A673 (cell line): Measurements from ENCODE around the gene AHCYL2.

ENCODE experiments used
- EZH2 ChIP-seq: fragments of 200-600 bp; sonication (generic); IDR thresholded peaks from 2 replicates; pipeline ENCODE4 v1.6.1; 2017; ENCODE audit warnings: borderline replicate concordance, low read depth, mild to moderate bottlenecking, mixed read lengths, antibody characterized with exemption, low read length; ENCODE audit not compliant: poor library complexity, severe bottlenecking
- TF ChIP-seq, protein P1 (sequence below): fragments of 300-800, 200-600 bp; sonication (generic); conservative IDR thresholded peaks from 2 replicates; pipeline ENCODE4 v1.5.1; 2017; ENCODE audit warnings: low read depth, mild to moderate bottlenecking, antibody characterized with exemption, low read length, moderate library complexity, mixed read lengths

DNA sequence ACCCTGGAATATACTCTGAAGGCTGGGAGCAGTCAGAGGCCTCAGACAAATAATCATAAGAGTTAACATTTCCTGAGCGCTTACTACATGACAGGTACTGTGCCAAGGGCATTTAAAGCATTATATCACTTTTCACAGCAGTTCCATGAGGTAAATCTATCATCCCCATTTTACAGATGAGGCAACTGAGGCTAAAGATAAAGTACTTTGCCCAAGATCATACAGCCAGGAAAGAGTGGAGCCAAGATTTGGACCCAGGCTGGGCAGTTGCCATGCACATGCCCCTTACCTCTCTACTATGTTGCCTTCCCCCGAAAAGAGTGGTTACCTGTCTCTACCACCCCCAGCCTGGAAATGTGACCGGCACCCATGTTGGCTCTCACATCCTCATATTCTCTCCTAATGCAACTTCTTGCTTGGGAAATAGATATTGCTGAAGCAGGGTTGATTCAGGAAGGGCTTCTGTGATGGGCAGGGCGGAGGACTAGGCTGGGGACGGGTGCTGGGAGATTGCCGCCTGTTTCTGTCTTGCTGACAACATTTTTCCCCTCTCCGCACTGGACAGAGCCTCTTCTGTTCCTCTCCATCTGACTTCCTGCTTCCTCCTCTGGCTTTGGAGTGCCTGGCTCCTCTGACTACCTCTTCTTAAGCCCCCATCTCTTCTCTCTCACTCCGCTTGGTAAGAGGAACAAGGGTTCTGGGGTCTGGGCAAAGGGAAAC lies 22.6 kb upstream of the AHCYL2 start:
- TF ChIP-seq, protein P1, sequence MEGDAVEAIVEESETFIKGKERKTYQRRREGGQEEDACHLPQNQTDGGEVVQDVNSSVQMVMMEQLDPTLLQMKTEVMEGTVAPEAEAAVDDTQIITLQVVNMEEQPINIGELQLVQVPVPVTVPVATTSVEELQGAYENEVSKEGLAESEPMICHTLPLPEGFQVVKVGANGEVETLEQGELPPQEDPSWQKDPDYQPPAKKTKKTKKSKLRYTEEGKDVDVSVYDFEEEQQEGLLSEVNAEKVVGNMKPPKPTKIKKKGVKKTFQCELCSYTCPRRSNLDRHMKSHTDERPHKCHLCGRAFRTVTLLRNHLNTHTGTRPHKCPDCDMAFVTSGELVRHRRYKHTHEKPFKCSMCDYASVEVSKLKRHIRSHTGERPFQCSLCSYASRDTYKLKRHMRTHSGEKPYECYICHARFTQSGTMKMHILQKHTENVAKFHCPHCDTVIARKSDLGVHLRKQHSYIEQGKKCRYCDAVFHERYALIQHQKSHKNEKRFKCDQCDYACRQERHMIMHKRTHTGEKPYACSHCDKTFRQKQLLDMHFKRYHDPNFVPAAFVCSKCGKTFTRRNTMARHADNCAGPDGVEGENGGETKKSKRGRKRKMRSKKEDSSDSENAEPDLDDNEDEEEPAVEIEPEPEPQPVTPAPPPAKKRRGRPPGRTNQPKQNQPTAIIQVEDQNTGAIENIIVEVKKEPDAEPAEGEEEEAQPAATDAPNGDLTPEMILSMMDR: no peak
- TF ChIP-seq EZH2: no peak
